NOMO-1 (cell line): ENCODE data around the gene PCDH15.

Experiments
- DNase-seq, 2 experiments: peaks; one replicate each; lab custom pipeline; 2025; ENCODE audit not compliant: unreplicated experiment in 2 of 2; lab: John Stamatoyannopoulos, UW

The PCDH15 gene

DNA sequence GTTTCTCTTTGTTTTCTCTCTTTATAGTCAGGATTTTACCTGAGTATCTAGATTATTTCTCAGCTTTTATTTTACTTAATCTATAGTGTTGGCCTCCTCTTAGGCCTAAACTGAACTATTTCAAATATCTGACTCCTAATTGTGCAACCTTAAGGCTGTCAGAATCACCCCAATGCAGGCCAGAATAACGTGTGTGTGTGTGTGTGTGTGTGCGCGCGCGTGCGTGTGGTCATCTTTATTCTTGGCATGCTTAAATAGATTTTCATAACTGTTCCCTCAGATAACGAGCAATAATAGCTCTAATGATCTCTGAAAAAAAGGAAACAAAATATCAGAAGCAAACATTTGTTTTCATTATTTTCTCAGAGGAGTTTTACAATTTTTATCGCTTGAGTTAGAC, 92.4 kb downstream of the PCDH15 start:
- no peak for DNase-seq

DNA sequence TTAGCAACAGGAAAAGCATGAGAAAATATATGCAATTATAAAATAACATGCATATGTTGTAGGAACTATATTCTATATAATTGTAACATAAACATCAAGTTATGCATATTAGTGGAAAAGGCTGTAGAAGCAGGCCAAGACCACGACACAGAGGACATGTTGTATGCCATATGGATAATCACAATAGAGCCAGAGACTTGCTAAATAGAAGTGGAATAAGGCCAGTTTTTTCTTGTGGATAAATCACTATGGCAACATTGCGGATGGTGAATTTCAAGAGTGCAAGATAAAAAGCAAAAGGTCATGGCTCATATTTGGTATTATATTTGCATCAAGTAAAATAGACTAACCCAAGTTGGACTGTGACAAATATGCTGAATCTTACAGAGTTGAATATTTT, 93.0 kb downstream of the PCDH15 start:
- no peak for DNase-seq

DNA sequence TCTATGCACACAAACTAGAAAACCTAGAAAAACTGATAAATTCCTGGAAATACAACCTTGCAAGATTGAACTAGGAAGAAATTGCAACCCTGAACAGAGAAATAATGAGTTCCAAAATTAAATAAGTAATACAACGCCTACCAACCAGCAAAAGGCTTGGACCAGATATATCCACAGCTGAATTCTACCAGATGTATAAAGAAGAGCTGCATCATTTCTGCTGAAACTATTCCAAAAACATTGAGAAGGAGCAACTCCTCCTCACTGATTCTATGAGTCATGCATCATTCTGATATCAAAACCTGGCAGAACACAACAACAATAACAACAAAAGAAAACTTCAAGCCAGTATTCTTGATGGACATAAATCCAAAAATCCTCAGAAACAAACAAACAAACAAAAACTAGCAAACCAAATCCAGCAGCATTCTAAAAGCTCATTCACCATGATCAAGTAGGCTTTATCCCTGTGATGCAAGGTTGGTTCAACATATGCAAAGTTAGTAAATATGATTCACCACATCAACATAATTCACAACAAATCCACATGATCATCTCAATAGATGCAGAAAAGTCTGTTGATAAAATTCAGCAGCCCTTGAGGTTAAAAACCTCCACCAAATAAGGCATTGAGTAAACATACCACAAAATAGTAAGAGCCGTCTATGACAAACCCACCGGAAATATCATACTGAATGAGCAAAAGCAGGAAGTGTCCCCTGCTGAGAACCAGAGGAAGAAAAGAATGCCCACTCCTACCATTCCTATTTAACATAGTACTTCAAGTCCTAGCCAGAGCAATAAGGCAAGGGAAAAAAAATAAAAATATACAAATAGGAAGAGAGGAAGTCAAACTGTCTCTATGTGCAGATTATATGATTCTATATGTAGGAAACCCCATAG, 98.2 kb downstream of the PCDH15 start:
- DNase-seq = no peak

DNA sequence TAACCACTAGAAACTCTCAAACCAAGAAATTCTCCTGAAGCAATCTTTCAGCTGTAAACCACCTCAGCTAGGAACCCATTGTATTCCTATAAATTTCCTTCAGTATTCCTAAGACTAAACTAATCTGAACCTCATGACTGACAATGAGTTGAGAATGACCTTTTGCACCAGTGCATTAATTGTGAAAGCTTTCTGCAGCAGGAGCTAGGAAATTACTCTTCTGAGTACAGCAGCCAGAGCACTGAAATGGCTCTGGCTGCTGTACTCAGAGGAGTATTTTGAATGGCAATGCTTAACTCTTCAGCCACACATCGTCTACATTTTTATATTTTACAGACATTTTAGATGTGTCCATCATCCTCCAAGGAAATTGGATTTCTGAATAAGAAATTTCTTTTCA, 109.7 kb downstream of the PCDH15 start:
- no peak for DNase-seq

DNA sequence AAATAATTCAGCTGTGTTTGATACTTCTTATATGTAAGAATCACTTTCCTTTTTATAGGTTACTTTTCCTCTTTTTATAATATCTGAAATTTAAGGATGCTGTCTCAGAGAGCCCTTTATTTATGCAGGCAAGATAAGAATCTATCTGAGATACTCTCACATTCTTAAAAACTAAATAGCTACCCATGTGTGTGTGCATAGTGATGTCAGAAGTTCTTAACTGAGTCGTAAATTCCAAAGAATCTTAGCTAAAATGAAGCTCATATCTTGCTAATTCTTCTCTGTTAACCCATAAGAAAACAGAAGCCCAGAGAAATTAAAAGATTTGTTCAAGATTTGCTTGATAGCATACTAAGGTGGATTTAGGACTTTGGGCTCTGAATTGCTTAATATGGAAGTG, 118.5 kb downstream of the PCDH15 start:
- no peak for DNase-seq

DNA sequence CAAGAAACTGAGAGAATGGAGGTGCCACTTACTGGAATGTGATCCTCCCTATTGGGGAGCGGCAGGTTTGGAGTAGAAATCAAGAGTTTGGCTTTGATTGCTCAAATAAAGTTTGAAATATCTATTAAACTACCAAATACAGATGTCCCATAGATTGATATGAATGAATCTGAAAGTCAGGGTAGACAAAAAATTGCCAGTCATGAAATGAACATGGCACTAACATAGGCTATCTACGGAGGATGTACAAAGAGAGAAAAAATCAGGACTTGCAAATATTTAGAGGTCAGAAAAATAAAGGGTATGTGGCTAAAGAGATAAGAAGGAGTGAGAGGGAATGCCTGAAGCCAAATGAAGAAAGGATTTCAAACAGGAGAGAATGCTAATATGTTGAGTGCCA, 119.9 kb downstream of the PCDH15 start:
- no peak for DNase-seq

DNA sequence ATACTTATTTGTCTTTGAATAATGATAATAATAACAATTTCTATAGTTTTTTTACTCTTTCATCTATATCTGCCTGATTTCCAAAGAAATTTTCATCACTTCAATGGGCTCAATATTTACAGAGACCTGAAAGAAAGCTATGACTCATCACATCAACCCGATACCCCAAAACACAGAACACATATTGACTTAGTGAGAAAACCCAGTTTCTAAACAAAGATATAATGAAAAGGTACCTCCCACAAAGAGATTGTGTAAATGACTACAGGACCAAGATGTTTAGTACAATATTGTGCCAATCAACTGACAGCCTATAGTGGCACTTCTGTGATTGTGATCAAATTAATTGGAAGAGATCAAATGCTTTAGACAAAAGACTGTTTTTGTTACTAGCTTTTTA, 133.9 kb downstream of the PCDH15 start:
- no peak for DNase-seq

DNA sequence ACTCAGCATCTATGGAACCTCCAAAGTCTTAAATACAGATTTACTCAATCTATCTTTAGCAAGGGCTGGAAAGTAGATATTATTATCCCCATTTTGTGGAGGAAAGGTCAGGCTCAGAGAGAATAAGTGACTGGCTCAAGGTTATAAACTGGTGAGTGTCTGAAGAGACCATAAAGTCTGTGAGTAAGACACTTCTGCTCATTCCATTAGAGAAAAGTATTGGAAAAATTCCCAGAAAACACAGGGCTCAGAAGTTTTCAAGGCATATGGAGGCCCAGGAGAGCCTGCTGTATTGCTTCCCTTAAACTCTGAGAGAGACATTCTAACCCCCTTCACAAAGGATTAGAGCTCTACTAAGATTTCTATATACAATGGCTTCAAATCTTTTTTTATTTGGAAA, 134.8 kb downstream of the PCDH15 start:
- no peak for DNase-seq

DNA sequence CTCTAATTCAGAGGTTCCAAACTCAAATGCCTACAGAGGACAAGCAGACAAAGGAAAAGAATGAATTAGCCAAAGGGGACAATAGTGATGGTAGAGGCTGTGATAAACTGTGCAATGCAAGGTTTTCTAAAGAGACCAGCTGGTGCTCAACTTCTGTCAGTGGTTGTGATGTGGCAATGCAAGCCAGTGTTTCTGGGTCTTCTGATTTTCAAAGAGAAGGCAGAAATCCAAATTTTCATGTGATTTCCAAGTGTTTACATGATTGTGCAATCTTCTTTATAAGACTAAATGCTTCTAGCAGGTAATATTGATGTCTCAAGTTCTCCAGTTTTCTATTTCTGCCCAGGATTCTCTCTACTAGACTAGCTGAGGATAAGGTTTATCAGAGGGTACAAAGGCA, 135.9 kb downstream of the PCDH15 start:
- DNase-seq = no peak

DNA sequence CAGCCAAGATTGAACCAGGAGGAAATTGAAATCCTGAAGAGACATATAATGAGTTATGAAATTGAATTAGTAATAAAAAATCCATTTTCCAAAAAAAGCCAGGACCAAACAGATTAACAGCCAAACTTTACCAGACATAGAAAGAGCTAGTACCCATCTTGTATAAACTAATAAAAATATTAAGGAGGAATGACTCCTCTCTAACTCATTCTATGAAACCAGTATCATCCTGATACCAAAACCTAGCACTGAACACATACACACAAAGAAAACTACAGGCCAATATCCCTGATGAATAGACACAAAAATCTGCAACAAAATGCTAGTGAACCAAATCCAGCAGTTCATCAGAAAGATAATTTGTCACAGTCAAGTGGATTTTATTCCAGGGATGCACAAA, 140.6 kb downstream of the PCDH15 start:
- DNase-seq = no peak

DNA sequence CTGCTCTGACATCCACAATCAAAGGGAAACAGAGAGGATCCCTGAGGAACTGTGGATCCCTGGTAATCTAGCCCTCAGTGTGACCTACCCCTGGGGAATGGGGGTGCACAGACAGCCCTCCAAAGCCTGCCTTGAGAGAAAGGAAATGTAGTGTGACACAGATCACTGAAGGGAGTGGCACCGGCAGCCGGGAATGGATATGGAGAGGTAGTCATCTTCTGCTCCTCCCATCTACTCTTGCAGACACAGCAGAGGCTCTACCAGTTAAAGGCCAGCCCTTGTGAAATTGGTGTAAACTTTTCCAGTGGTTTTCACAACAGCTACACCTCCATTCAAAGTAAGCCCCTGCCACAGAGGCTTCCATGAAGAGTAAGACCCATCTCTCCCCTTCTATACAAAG, 144.4 kb downstream of the PCDH15 start:
- DNase-seq = no peak

DNA sequence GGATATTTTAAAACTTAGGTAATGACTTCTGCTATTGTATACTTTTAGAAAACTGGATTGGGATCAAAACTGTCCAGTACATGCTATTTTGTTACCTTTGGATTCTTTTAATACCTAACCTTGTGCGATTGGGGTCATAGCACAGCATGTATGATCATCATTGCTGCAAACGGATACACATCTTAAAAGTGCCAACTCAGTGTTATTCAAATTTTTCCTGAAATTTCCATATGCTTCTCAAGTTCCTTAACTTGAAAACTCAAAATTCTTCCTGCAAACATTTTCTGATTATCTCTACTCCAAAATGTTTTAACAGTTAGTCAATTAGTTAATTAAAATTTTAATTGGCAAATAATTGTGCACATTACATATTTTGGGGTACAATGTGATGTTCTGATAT, 147.5 kb downstream of the PCDH15 start:
- DNase-seq = no peak

DNA sequence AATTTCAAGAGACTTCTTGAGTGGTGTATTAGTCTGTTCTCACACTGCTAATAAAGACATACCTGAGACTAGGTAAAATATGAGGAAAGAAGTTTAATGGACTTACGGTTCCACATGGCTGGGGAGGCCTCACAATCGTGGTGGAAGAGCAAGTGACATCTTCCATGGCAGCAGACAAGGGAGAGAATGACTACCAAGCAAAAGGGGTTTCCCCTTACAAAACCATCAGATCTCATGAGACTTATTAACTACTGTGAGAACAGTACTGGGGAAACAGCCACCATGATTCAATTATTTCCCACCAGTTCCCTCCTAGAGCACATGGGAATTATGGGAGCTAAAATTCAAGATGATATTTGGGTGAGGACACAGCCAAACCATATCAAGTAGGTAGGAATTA, 150.5 kb downstream of the PCDH15 start:
- DNase-seq = no peak

DNA sequence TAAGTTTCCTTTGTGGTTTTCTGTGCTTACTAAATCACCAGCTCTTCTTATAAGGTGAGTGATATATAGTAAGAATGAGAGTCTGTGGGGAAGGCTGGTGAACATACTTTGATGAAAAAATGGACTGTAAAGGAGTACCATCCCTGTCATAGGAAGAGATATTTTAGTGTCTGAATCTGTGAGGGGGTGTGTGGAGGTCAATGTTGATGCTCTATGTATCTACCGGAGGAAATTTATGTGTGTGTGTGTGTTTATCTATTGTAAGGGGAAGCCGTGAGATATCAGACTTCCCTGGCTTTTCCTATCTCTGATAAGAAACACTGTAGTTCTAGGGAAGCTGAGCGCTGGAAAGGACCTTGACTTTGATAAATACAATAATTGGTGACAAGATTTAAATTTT, 179.0 kb downstream of the PCDH15 start:
- no peak for DNase-seq

DNA sequence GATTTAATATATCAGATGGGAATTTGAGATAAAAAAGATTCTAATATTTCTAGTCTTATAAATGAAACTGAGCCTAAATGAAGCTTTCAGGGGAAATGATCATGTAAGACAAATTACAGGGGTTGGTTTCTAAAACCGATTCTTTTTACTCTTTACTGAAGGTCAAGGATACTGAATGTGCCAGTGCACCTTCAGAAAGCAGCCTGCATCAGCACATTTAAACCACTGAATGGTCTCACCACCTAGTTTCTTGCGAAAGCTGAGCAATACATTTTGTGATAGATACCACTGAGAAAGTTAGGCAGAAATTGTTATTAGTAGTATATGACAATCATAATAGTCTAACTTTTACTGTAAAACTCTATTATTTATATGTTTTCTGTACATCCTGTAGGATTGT, 180.7 kb downstream of the PCDH15 start:
- DNase-seq = no peak

DNA sequence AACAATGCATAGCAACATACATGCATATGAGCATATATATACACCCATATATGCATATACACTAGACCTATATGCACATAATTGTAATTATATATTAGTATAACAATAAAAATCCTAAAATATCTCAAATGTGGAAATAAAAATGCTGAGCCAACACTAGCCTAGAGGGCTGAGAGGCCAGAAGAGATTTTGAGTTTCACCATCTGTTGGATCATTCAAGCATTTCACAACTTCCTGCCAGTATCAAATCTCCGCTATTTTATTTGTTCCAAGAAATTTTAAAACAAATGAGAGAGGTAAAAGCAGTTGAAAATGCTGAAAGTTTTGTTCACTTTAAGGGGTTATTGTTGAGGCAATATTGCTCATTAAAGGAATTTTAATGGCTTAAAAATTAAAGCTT, 187.0 kb downstream of the PCDH15 start:
- DNase-seq = no peak

DNA sequence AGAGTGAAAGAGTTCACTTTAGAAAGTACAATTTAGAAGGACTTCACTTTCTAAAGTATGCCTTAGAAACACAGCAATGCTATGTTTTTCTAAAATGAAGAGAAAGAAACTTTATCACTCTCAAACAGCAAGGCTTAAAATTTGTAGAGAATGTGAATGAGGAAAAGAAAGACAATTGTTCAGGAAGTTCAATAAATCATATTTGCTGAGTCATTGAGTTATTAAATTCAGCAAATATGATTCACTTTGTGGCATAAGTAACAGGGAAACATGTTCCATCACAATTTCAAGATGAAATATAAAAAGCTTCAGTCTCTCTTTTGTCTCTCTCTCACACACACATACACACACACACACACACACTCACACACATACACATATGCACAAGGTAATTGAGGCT, 187.9 kb downstream of the PCDH15 start:
- DNase-seq = peak in 1 of 2 experiments; percentile 1

DNA sequence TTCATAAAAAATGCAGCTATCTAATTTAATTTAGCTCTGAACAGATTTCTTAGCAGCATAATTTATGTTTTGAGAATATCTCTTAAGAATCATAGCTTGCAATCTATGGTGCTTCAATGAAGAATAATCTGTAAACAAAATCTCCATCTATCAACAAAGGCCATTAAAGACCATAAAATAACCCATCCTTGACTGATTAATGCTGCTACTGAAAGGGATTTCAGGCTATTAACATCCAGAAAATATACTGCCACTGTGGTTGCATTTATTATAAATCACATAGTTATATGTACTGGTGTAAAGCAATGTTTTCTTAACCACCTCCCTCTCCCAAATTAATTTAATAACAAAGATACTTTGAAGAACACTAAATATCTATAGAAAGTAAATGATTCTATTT, 191.6 kb downstream of the PCDH15 start:
- no peak for DNase-seq

DNA sequence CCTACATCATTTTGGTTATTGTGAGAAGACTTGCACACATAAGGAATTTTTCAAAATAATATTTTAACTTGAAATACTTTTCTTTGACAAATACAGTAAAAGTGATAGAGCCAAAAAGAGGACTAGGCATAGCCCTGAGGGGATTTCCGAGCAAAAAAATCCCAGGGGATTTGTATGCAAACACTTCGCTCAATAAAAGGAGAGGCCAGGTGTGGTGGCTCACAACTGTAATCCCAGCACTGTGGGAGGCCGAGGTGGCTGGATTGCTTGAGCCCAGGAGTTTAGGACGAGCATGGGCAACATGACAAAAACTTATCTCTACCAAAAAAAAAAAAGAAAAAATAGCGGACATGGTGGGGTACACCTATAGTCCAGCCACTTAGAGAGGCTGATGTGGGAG, 193.0 kb downstream of the PCDH15 start:
- DNase-seq = no peak

DNA sequence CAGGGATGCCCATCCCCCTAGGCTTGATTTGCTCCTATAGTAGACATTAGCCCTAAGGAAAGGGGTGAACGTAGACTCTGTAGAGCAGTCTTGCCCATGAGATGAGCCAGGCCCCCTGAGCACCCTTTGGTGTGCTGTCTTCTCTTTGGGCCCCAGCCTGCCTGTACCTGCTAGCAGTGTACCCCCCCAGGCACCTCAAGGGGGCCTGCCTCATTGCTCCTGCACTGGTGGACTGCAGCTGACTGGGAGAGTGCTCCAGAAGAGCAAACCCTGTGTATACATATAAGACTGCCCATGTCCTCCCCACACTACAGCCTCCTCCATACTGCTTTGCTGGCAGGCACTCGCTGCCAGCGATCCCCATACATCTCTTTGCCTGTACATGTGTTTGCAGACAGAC, 206.7 kb downstream of the PCDH15 start:
- DNase-seq = no peak

DNA sequence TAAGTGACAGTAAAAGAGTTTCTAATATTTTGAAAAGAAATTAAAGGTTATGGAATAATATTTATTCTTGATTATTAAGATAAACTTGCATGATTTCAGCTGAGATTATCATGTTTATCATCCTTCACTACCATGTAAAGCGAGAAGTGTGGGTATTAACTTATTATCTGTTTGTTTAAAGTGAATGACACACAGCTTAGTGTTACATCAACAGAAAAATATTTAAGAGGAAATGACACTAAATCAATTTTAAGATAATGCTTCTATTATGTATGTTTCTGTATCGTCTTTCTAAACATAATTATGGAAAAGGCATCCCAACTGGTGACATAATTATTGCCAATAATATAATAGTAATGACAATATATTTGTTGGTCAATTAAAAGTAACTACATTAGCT, 213.1 kb downstream of the PCDH15 start:
- no peak for DNase-seq

DNA sequence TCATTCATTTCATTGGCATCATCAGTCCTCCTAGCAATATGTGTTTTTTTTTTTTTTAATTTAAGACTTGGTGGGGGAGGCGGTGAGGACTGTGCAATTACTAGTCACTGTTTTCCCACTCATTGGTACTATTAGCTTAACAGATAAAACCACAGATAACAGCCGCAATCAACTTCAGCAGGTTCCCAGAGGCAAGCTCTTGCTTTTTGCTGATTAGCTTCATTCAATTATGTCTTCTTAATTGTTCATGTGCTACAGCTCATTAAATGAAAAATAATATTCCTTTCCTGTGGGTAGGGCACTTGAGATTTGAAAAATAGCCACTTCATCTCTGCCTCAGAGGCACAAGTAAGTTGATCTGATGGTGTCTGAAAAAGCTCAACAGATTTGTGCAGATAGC, 215.5 kb downstream of the PCDH15 start:
- DNase-seq = no peak

DNA sequence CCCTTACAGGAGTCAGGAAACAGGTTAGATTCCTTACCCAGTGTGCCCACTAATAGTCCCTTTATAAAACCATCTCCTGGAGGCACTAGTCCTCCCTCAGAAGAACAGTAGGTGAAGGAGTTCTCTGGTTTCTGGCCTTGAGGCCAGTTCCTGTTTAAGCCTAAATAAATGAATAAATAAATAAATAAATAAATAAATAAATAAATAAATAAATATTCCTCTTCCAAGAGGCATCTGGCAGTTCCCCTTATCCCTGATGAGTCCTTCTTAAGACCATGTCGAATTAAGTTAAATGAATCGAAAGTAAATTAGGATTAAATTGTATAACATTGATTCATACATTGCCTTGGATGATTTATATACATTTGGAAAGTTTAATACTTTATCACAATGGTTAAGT, 223.3 kb downstream of the PCDH15 start:
- no peak for DNase-seq
